Stimulated activated CD4-positive, alpha-beta T cell treated with anti-CD3 and anti-CD28 coated beads, Interleukin-12 subunit alpha, Interleukin-12 subunit beta, amount 100 ng/mL, for 24 hours (primary cell): ENCODE measurements around the gene PLCE1.
"Not testable (repeated sequence)": the region's sequence is repeated elsewhere in the genome, so short reads cannot be mapped to it uniquely, and the experiment has no call there.

Experiments used
- DNase-seq, 2 experiments: peaks; one replicate each; pipeline ENCODE4 v3.0.0-alpha.2; 2020; ENCODE audit warnings: low read depth in 2 of 2

The PLCE1 gene

DNA sequence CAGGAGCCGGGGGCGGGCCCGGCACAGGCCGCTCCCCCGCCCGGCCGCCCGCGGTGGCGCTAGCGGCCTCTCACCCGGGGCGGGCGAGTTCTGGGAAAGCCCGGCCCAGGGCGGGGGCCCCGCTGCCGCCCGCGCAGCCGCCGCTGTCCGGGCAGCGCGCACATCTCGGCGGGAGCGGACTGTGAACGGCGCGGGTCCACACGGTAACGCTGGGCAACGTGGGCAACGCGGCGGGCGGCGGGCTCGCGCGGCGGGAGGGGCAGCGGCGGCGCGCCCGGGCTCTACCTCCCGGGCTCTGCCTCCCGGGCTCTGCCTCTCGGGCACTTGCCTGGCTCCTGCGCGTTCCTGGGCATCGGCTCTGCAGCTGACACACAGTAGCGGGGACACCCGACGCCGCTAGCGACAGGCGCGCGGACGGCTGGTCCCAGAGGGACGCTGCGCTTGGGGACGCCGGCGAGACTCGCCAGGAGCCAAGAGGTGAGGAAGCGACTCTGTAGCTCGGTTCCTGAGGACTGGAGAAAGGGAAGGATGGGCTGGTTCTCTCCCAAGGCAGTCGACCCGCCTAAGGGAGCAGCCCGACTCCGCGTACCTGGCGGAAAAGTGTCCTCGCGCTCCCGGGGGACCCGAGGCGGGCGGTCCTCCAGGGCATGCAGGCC lies at the start of gene PLCE1:
PLCE1 (plus strand) TSS at position 150 of the 656 bp plus-strand sequence. CDS start 37,116 bp downstream, outside the sequence.
- DNase-seq = no peak

DNA sequence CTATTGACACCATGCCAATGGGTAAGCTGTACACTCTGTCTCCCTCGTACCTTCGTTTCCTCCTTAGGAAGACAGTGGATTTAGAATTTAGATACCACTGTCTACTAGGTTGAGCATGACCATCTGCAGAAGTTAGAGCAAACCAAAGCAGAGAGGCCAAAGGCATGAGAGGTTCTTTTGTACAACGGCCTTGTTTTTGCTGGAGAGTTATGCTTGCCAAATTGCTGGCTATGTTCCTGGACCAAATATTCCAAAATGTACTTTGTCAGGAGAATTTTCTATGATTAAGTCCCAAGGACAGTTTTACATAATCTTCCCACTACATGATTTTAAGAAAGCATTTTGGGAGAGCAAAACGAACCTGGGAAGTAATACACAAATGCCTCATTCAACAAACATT lies 47.9 kb upstream of the PLCE1 start:
- no peak for DNase-seq

DNA sequence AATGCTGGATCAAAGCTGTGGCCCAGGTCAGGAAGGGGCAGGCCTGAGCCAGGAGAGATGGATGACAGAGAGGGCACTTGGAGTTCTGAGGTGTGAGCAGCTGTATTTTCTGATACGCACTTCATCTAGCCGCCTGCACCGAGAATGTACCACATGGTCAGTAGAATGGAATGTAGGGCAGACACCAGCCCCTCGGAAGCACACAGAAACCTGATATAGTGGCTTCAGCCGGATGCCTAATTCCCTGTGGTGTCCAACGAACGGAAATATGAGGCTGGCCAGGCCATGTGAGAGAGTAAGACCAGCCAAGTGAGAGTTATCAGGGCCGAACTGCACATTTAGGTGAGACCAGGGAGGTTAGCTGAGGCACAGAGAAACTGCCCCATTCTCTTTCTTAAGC lies 46.7 kb upstream of the PLCE1 start:
- DNase-seq = no peak

DNA sequence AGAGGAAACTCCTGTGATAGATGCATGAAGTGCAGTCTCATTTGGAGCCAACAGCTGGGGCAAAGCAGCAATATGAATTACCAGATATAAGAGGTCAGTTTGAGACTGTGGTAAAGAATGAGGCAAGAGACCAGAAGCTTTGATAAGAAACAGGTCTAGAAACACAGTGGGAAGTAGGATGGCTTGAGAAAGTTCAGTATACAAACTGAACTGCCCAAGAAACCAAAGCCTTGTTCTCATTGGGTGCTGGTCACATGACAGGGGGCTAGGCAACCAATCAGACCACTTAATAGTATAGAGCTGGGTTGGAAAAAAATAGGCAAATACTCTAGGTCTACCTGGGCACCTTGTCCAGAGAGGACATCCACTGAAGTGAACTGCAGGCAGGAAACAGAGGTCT lies 46.2 kb upstream of the PLCE1 start:
- DNase-seq = no peak

DNA sequence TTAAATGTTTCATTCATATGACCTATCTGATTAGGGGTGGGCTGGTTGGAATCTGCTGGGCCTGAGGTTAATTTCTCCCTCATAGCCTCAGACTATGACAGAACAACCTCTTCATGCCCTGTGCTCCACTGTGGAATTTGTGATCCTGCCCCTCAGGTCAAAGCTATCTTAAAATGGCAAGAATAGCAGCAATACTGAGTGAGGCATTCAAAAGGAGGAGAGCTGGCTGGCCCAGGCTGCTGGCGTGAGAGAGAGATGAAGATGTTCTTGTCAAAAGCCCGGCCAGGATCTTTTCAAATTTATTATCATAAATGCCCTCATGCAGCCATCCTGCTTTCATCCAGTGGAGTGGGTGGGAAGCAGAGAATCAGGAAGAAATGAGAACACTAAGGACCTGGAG lies 41.8 kb upstream of the PLCE1 start:
- DNase-seq = no peak

DNA sequence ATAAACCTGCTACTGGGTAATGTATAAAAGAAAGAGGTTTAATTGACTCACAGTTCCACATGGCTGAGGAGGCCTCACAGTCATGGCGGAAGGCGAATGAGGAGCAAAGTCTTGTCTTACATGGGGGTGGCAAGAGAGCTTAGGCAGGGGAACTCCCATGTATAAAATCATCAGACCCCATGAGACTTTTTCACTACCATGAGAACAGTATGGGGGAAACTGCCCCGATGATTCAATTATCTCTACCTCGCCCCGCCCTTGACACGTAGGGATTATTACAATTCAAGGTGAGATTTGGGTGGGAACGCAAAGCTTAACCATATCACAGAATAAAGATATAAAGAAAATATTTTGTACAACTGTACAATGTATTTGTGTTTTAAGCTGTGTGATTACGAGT lies 39.4 kb upstream of the PLCE1 start:
- DNase-seq = no peak

DNA sequence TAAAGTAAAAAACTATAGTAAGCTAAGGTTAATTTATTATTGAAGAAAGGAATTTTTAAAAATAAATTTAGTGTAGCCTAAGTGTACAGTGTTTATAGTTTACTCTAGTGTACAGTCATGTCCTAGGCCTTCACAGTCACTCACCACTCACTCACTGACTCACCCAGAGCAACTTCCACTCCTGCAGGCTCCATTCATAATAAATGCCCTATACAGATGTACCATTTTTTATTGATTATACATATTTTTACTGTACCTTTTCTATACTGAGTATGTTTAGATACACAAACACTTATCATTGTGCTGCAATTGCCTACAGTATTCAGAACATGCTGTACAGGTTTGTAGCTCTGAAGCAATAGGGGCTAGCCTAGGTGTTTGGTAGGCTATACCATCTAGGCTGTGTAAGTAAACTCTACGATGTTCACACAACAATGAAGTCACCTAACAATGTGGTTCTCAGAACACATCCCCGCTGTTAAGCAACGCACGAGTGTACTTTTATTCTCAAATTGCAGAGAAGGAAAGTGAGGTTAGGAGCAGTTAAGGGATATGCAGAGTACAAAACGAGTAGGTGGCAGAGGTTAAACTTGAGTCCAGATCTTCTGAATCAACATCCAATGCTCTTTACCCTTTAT lies 38.9 kb upstream of the PLCE1 start:
- DNase-seq = no peak

DNA sequence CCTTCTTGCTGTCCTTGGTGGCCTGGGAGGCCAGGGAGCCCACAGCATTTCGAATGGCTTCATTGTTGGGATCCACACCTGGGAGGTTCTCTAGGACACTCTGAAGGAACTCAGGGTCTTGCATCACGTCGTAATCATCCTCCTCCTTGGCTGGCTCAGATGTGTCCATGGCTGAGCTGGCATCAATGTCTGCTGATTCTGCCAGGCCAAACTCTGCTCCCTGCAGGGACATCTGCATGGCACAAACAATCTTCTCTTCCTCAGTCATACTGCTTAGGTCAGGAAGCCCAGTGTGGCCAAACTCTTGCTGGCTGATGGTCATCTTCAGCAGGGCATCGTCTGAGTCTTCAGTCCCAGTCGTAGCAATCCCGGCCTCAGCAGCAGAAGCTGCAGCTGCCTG lies 34.9 kb upstream of the PLCE1 start:
- no peak for DNase-seq

DNA sequence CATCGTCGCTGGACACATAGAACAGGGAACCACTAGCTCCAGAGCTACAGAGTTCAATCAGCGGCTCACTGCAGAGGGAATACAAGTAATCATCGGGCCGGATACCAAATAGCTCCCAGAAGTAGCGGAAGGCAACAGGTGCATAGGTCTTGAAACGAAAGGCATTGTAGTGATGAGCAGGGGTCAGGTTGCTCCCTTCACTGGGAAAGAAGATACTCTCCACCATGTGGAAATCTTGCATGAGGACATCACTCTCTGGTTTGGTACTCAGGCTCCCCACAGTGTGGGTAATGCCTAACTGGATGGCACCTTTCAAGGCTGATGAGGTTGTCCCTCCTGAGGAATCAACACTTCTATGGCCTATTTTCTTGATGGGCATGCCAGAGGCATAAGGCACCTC lies 32.7 kb upstream of the PLCE1 start:
- DNase-seq = not testable (repeated sequence)

DNA sequence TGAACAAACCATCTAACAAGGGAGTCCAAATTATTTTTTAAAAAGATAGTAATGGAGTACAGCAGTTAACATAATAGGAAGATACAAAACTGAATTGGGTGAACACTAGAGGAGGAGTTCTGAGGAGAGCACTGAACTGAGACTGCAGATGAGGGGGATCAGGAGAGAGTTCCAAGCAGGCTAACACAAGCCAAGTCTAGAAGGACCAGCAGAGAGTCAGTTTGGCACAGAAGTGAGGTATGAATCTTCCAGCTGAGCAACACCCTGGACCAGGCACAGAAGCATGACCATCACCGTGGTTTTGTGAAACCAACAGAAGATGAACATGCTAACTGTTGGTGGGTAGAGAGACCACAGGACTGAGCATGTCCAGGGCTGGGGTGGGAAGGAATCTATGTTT lies 30.8 kb upstream of the PLCE1 start:
- DNase-seq = no peak

DNA sequence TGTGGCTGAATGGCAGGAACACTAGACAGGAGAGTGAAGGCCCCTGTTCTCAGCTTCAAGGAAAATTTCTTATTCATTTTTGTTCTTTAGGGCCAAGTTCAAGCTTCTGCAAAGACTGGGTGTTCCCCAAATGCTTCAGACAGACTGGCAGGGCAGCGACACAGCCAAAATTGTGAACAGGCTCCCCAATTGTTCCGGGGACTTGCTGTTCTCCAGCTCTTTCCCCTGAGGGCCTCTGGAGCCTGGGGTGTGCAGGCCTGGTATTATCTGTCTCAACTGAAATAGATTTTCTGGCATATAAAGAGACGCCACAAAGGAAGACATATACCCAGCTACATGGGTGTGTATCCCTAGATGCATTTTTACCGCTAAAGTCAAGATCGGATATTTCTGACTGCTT lies 30.3 kb upstream of the PLCE1 start:
- no peak for DNase-seq

DNA sequence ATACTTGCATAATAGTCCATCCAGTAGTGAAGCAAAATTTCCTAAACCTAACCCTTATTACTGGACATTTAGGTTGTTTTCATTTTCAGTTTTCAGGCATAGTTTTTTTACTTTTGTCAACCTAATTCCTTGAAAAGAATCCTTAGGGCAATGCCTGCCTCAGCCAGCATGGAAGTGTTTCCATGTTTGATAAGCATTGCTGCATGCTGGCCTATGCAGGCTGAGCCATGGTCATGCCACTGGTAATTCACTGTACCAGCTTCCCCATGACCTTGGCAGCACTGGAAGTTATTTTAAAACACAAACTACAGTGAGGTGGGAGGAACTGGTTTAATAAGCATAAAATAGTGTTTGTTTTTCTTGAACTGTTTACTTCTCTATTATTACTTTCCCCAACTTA lies 27.8 kb upstream of the PLCE1 start:
- DNase-seq = no peak

DNA sequence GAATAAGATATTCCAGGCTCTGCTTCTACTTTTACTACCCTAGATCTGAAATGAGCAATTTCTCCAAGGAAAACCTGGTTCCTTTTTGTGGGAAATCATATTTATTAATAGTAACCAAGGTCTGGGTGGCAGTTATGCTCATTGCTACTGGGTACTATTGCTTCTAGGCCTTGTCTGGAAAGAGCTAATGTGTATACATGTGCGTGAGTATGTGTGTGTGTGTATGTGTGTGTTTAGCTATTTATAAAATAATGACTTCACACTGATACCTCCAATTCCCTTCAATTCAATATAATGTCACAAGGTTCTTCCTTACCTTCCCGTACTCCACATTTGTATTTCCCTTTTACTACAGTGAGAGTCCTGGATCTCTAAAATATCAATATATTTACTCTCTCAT lies 26.0 kb upstream of the PLCE1 start:
- DNase-seq = no peak

DNA sequence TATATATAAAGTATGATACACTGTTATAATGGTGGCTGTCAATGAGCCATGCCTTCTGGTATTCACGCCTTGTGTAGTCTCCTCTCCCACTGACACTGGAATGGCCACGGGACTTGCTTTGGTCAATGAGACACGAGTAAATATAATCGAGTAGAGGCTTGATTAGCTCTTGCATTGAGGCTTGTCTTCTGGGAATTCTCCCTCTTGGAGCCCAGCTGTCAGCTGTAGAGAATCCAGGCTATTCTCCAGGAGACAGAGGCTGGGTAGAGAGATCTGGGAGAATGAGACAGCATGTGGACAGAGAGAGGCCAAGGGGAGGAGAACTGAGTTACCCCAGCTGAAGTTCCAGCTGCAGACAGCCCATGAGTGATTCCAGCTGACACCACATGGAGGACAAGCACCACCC lies 25.2 kb upstream of the PLCE1 start:
- DNase-seq = no peak

DNA sequence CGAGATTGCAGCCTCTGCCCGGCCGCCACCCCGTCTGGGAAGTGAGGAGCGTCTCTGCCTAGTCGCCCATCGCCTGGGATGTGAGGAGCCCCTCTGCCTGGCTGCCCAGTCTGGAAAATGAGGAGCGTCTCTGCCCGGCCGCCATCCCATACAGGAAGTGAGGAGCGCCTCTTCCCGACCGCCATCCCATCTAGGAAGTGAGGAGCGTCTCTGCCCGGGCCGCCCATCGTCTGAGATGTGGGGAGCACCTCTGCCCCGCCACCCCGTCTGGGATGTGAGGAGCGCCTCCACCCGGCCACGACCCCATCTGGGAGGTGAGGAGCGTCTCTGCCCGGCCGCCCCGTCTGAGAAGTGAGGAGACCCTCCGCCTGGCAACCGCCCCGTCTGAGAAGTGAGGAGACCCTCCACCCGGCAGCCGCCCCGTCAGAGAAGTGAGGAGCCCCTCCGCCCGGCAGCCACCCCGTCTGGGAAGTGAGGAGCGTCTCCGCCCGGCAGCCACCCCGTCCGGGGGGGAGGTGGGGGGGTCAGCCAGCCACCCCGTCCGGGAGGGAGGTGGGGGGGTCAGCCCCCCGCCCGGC lies 23.2 kb upstream of the PLCE1 start:
- not testable (repeated sequence) for DNase-seq

DNA sequence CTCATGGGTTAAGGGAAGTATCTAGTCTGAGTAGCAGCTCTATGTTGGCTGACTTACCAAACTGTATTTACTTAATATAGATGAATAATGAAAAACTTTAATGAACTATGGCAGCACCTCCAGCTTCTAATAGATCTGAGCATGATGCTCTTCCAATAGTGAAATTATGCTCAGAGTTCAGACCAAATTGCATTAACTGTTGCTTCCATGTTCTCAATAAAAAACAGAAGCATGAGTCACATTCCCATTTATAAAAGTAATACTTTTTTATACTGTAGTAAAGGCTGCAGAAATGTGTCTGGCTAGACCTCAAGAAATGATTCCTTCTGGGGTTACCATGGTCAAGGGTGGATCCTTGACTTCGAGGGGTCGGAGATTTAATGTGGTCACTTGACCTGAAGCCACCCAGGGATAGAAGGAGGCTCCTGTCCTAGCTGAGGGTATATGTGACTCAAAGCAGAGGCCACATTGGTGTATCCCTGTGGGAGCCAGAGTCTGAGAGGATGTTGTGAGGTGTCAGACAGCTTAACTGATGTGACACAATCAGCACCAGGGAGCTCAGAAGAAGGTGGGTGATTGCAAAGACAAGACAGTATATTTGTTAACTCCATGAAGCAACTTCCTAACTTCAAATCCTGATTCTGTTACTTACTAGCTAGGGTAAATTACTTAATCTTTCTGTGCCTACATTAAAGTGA lies 19.8 kb upstream of the PLCE1 start:
- DNase-seq = no peak

DNA sequence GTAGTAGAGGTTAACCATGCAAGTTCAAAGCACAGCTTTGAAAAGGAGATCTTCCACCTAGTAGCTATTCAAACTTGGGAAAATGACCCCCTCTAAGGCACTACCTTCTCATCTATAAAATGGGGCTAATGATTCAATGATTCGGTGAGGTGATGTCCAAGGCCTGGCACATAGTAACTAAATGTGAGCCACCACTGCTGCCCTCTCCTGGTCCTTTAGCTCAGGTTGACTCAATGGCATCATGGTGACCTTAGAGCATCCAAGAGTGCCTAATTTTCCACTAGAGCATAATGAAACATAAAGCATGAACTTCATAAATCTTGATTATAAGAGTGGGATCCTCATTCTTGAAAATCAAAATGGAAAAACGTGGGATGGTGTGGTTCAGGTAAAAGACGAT lies 16.3 kb upstream of the PLCE1 start:
- no peak for DNase-seq

DNA sequence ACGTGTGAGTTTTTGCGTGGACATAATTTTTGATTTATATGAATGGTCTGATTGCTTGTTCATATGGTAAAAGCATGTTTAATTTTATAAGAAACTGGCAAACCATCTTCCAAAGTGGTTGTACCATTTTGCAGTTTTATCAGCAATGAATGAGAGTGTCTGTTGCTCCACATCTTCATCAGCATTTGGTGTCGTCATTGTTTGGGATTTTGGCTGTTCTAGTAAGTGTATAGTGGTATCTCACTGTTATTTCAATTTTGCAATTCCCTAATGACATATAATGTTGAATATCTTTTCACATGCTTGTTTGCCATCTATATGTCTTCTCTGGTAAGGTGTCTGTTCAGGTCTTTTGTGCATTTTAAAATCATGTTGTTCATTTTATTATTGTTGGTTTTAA lies 13.2 kb upstream of the PLCE1 start:
- DNase-seq = no peak

DNA sequence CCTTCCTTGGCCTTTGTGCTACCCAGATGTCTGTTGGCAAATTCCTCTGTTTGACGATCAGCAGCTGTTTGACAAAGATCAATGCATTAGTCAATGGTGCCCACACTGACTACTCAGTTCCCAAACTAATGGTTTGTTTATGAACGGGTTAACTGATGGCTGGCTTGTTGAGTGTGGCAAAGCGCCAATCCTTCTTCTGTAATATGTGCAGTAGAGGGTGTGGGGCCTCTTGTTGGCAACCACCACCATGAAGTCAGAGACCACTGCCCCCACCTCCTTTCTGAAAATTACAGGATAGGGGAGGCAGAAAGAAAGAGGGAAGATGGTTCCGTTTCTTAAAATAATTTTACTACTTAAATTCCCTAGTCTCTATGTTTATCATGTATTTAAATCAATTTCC lies 2.6 kb upstream of the PLCE1 start:
- DNase-seq = no peak

DNA sequence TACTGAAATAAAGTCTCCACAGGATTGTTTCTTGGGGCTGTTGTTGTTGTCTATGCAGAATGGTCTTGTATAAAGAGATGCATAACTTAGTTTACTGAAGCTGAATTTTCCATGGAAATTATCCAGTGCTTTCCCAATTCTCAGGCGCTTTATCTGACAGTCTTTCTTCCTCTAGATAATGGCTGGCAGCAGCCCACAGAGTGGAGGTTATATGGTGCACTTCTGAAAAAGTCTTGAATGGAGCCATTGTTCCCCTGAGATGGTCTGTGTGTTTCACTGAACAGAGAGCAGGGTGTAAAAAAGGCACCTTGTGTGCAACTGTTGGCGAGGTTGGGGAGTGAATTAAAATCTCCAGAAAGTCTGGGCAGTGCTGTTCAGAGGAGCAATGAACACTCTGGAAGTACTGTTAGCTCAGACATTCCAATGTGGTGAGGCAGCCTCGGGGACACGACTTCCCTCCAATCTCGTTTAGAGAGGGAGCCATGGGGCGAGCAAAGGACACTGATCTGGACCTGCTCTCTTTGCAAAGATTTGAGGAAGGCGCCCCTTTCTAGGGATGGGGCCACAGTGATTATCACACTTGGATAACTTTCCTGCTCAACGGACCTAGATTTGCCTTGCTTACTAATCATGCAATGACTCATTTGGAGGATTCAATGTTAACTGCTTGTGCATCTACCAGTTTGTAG lies 2.0 kb upstream of the PLCE1 start:
- no peak for DNase-seq

DNA sequence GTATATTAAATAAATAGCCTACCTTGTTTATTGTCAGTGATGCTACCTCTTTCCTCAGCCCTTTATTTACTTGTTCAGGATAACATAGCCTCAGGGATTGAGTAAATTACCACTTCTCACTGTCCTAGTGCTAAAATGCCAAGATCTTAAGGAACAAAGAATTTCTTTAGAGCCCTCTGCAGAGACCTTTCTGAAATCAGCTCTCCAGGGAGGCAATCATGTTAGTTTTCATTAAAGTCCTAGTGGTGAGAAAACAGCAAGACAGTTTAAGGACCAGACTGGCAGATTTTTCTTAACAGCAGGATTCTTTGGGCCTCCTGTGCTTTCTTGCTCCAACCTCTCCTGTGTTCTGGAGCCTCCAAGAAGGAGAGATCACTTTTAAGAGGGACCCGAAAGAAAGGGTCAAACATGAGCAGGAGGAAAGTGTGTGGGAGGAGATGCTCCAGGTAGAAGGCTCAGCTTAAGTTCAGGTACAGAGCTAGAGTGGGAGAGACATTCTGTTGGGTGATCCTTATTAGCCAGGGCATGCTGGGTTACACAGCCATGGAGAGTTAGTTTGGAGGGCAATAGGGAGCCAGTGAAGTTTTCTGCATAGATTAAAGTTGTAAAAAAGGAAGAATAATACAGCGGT lies 1.2 kb upstream of the PLCE1 start:
- DNase-seq = no peak

DNA sequence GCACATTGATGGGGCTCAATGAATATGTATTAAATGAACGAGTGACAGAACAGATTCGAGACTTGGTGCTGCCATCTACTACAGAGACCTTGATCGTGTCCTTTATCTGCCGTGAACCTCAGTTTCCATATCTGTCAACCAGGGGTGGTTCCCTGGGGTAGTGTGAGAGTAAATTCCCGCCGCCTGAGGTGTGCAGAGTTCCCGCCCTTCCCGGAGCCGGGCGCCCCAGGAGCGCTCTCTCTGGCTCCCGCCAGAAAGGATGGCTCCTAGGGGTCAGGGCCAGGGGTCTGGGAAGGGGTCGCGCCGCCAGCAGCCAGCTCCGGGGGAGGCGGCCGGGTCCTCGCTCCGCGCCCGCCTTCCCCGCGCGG lies 333 bp upstream of the PLCE1 start:
- DNase-seq = no peak
